HepG2 (cell line): ENCODE results near the gene HSD17B2. TPM values are rescaled to one million over a fixed set of nuclear protein-coding genes. Genes with fewer than 3 reads are reported as not detected.

ENCODE experiments used
- ARID5B ChIP-seq: IDR thresholded peaks from 2 replicates; pipeline ENCODE4 v1.4.0; 2020; ENCODE audit warnings: mild to moderate bottlenecking, missing genetic modification reagents
- ATF4 ChIP-seq, 2 experiments: fragments of 450-650 bp in 1 of 2; sonication (generic) in 1 of 2; formaldehyde crosslinking; IDR thresholded peaks; 2 replicates each; pipeline versions ENCODE4 v1.5.0 to v1.8.0; 2020 to 2022; ENCODE audit warnings: mild to moderate bottlenecking in 1 of 2, missing genetic modification reagents in 1 of 2
- BCLAF1 ChIP-seq: fragments of 450-650 bp; IDR thresholded peaks from 2 replicates; pipeline ENCODE4 v1.6.1; 2017; ENCODE audit warnings: mild to moderate bottlenecking
- CENPBD1 ChIP-seq: sonication (generic); formaldehyde crosslinking; IDR thresholded peaks from 2 replicates; pipeline ENCODE4 v1.8.0; 2022; ENCODE audit warnings: missing genetic modification reagents, low read depth, mild to moderate bottlenecking, borderline replicate concordance
- PCBP2 ChIP-seq: fragments of 200-400 bp; formaldehyde crosslinking; optimal IDR thresholded peaks from 2 replicates; pipeline ENCODE3; 2018; ENCODE audit warnings: low read length, low read depth; ENCODE audit not compliant: poor library complexity, severe bottlenecking
- SAP130 ChIP-seq: IDR thresholded peaks from 2 replicates; pipeline ENCODE4 v1.6.1; 2016; ENCODE audit warnings: low read depth
- SCMH1 ChIP-seq: sonication (generic); formaldehyde crosslinking; IDR thresholded peaks from 2 replicates; pipeline ENCODE4 v1.9.0; 2021; ENCODE audit warnings: missing genetic modification reagents, mild to moderate bottlenecking, borderline replicate concordance
- ZBTB26 ChIP-seq: IDR thresholded peaks from 2 replicates; pipeline ENCODE4 v1.6.1; 2016; ENCODE audit warnings: missing compliant biosample characterization, missing genetic modification reagents, borderline replicate concordance
- ZBTB49 ChIP-seq: sonication (generic); formaldehyde crosslinking; IDR thresholded peaks from 2 replicates; pipeline ENCODE4 v1.4.0; 2020; ENCODE audit warnings: missing genetic modification reagents, borderline replicate concordance
- ZNF225 ChIP-seq: sonication (generic); formaldehyde crosslinking; IDR thresholded peaks from 2 replicates; pipeline ENCODE4 v1.4.0; 2020; ENCODE audit warnings: mild to moderate bottlenecking, missing genetic modification reagents
- ZNF276 ChIP-seq: sonication (generic); formaldehyde crosslinking; IDR thresholded peaks from 2 replicates; pipeline ENCODE4 v1.4.0; 2020; ENCODE audit warnings: mild to moderate bottlenecking, low read depth, missing genetic modification reagents
- ZNF558 ChIP-seq: sonication (generic); formaldehyde crosslinking; IDR thresholded peaks from 2 replicates; pipeline ENCODE4 v1.9.0; 2022; ENCODE audit warnings: mild to moderate bottlenecking, missing genetic modification reagents, borderline replicate concordance
- ZNF768 ChIP-seq: sonication (generic); formaldehyde crosslinking; IDR thresholded peaks from 2 replicates; pipeline ENCODE4 v1.4.0; 2020; ENCODE audit warnings: missing genetic modification reagents
- ZNF788 ChIP-seq: sonication (generic); formaldehyde crosslinking; IDR thresholded peaks from 2 replicates; pipeline ENCODE4 v1.5.0; 2020; ENCODE audit warnings: mild to moderate bottlenecking, missing genetic modification reagents, borderline replicate concordance
- polyA plus RNA-seq, 8 experiments: library from polyadenylated mRNA; depleted of rRNA in 3 of 8; stranded (reverse) in 7 of 8; unstranded in 1 of 8; fragments of >200 nt; fragmentation: Illumina TruSeq in 4 of 8; extraction: Trizol in 4 of 8; gene quantifications; 2 replicates each; pipeline versions ENCODE4 v1.2.1 to v1.2.3, GENCODE V29; 2011 to 2016; ENCODE audit warnings: low read depth in 4 of 8, missing spikeins in 1 of 8, mixed read lengths in 1 of 8; ENCODE audit not compliant: insufficient read depth in 1 of 8
- total RNA-seq, 5 experiments: library from RNA; depleted of rRNA; stranded (reverse); fragments of >200 nt; fragmentation: Illumina TruSeq; extraction: Trizol; gene quantifications; 2 replicates each; pipeline ENCODE4 v1.2.3, GENCODE V29; 2016; ENCODE audit warnings: low read depth in 1 of 5

Gene HSD17B2
- total and polyA plus RNA-seq, 2 of the 13 experiments (the other 11 are each of a cell fraction or from before 2014, with no cell fraction given): 26.3 to 69.3 TPM

- TF ChIP-seq CENPBD1 (no peak), SCMH1 (CRISPR knock-in tag) (no peak), ZNF768 (CRISPR knock-in tag) (peak; percentile 61; the same call in 1 of the 2 replicates), ZNF225 (CRISPR knock-in tag) (no peak), ZBTB26 (CRISPR knock-in tag) (no peak), ZNF558 (CRISPR knock-in tag) (0 out of 2 replicates have a peak, but pooled peaks have one; percentile 32), ZNF788 (no peak), SAP130 (peak; percentile 51), ZNF276 (CRISPR knock-in tag) (no peak), PCBP2 (no peak), ATF4 (CRISPR knock-in tag; IDR thresholded peaks at IDR 0.05) (no peak), ZBTB49 (CRISPR knock-in tag) (no peak), BCLAF1 (no peak), ARID5B (CRISPR knock-in tag) (peak; percentile 38)
These were observed 1.3 kb upstream of the HSD17B2 start (continued) for GRCh38 chr16:82033683-82034300.
